ENCODE results near the gene SYT13.

The SYT13 gene

GRCh38 chr11:45205978-45206377 is 80.2 kb downstream of the SYT13 start:
- H3K4me1 ChIP-seq (ENCODE audit: insufficient read depth, poor library complexity, severe bottlenecking) = no peaks in the 10 kb centered on the region
- H3K27ac ChIP-seq (ENCODE audit: poor library complexity, severe bottlenecking) = no peak overlapping the region
- no peaks in the 10 kb centered on the region for H3K27me3 ChIP-seq (ENCODE audit: insufficient read depth, poor library complexity, severe bottlenecking)
- no peak for TF ChIP-seq CTCF (IDR thresholded peaks at IDR 0.05; ENCODE audit: poor library complexity, severe bottlenecking)
- H3K36me3 ChIP-seq (ENCODE audit: low read depth) = no peaks in the 10 kb centered on the region
- H3K4me3 ChIP-seq (ENCODE audit: severe bottlenecking) = no peak overlapping the region
- no peak for ATAC-seq (ENCODE audit: low read depth)
- no peaks in the 10 kb centered on the region for H3K9me3 ChIP-seq (ENCODE audit: severe bottlenecking)
- no peak for DNase-seq (ENCODE audit: low spot score)

GRCh38 chr11:45204761-45205160 is 81.4 kb downstream of the SYT13 start:
- no peaks in the 10 kb centered on the region for H3K9me3 ChIP-seq (ENCODE audit: severe bottlenecking)
- H3K27me3 ChIP-seq (ENCODE audit: insufficient read depth, poor library complexity, severe bottlenecking) = no peaks in the 10 kb centered on the region
- no peak for ATAC-seq (ENCODE audit: low read depth)
- DNase-seq (ENCODE audit: low spot score) = no peak
- H3K4me3 ChIP-seq (ENCODE audit: severe bottlenecking) = no peak overlapping the region
- H3K36me3 ChIP-seq (ENCODE audit: low read depth) = no peaks in the 10 kb centered on the region
- TF ChIP-seq CTCF (IDR thresholded peaks at IDR 0.05; ENCODE audit: poor library complexity, severe bottlenecking) = no peak
- no peaks in the 10 kb centered on the region for H3K4me1 ChIP-seq (ENCODE audit: insufficient read depth, poor library complexity, severe bottlenecking)
- H3K27ac ChIP-seq (ENCODE audit: poor library complexity, severe bottlenecking) = no peak overlapping the region

- no peak for TF ChIP-seq CTCF (IDR thresholded peaks at IDR 0.05; ENCODE audit: poor library complexity, severe bottlenecking)
- Histone ChIP-seq H3K4me3 (ENCODE audit: severe bottlenecking) (no peak overlapping the region), H3K4me1 (ENCODE audit: insufficient read depth, poor library complexity, severe bottlenecking) (no peaks in the 10 kb centered on the region), H3K36me3 (ENCODE audit: low read depth) (no peaks in the 10 kb centered on the region; the same call in 1 of the 2 replicates), H3K27ac (ENCODE audit: poor library complexity, severe bottlenecking) (no peak overlapping the region), H3K27me3 (ENCODE audit: insufficient read depth, poor library complexity, severe bottlenecking) (no peaks in the 10 kb centered on the region), H3K9me3 (ENCODE audit: severe bottlenecking) (no peaks in the 10 kb centered on the region)
- no peak for ATAC-seq (ENCODE audit: low read depth)
- DNase-seq (ENCODE audit: low spot score) = no peak
Observed at GRCh38 chr11:45193695-45194094, 92.4 kb downstream of the SYT13 start.

Data from RWPE2 (cell line).